Measurements from ENCODE around the gene DCD. TPM values are rescaled to one million over a fixed set of nuclear protein-coding genes. Genes with fewer than 3 reads are reported as not detected.
A peak's percentile ranks its signal among the peaks of the same experiment; 100 is the strongest.

Gene DCD, protein sequence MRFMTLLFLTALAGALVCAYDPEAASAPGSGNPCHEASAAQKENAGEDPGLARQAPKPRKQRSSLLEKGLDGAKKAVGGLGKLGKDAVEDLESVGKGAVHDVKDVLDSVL
- total RNA-seq (ENCODE audit: low replicate concordance): not detected in 2 replicates
- long read RNA-seq: 0 reads

DNA sequence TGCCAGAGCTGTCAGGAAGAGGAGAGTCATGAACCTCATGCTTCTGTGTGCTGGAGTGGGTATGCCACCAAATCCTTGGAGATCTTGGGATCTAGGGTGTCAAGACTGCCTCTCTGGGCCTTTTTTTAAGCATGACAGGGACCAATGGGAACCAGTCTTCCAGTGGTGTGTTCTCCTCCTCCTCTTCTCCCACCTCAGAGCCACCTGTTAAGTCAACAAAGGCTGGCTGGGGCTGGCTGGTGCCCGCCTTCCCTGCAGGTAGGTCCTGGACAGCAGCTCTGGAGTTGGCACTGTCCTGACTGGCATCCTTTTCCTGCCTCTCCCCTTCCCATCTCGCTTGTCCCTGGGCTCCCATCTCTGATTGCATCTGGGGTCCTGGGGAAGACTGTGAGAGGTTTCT, at the start of gene DCD:
Gene DCD (minus strand): TSS at position 101 of the 400 bp plus-strand sequence. CDS start 62 bp downstream, at position 39.
- Mint-ChIP-seq H3K4me1 (ENCODE audit: unreplicated experiment) (no peaks in the 10 kb centered on the region), H3K27me3 (peaks cover 54% of the 10 kb centered on the region), H3K9me3 (no peaks in the 10 kb centered on the region), H3K27ac (no peak within 1 kb of the TSS), H3K36me3 (no peaks in the 10 kb centered on the region), H3K4me3 (no peak within 1 kb of the TSS)
- DNase-seq (ENCODE audit: extremely low spot score, unreplicated experiment): no peak
- TF ChIP-seq, protein P1, sequence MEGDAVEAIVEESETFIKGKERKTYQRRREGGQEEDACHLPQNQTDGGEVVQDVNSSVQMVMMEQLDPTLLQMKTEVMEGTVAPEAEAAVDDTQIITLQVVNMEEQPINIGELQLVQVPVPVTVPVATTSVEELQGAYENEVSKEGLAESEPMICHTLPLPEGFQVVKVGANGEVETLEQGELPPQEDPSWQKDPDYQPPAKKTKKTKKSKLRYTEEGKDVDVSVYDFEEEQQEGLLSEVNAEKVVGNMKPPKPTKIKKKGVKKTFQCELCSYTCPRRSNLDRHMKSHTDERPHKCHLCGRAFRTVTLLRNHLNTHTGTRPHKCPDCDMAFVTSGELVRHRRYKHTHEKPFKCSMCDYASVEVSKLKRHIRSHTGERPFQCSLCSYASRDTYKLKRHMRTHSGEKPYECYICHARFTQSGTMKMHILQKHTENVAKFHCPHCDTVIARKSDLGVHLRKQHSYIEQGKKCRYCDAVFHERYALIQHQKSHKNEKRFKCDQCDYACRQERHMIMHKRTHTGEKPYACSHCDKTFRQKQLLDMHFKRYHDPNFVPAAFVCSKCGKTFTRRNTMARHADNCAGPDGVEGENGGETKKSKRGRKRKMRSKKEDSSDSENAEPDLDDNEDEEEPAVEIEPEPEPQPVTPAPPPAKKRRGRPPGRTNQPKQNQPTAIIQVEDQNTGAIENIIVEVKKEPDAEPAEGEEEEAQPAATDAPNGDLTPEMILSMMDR (conservative IDR thresholded peaks at IDR 0.05): no peak

DNA sequence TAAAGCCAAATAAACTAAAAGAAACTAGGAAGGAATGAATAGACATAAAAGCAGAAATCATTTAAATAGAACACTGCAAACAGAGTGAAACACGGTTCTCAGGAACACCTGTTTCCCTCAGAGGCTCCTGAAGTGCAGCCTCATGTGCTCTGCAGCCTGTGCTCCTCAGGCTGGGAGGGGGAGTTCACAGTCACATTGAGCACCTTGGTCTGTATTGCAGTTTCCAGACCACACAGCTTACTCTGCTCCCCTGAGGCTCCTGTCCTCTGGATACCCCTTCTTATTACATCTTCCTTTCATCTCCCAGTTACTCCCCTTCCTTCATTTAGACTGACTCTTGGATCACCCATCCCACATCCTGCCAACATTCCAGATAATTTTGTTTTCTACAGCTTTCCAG, 49.7 kb upstream of the DCD start:
- Mint-ChIP-seq H3K4me3 (no peak overlapping the region), H3K36me3 (no peaks in the 10 kb centered on the region), H3K27me3 (peaks cover 16% of the 10 kb centered on the region), H3K4me1 (ENCODE audit: unreplicated experiment) (peaks cover 12% of the 10 kb centered on the region), H3K9me3 (no peaks in the 10 kb centered on the region), H3K27ac (no peak overlapping the region)
- TF ChIP-seq, protein P1 (conservative IDR thresholded peaks at IDR 0.05): no peak
- DNase-seq (ENCODE audit: extremely low spot score, unreplicated experiment): no peak

DNA sequence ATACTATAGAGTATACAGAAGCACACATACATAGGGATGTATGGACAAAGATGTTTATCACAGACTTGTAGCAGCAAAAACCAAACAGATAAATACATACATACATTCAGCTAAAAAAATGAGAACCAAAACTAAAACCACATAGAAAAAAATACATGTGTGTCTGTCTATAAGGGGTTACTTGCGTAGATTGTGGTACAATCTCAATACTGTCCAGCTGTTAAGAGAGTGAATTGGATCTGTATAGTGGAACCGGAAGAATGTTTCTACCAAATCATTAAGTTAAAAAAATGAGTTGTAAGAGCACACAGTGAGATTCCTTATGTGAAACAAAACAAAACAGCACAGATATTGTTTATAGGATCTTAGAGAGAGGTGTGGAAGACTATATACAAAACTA, 44.2 kb upstream of the DCD start:
- Mint-ChIP-seq H3K9me3 (peaks cover under 1% of the 10 kb centered on the region), H3K27me3 (peaks cover 19% of the 10 kb centered on the region), H3K4me1 (ENCODE audit: unreplicated experiment) (no peaks in the 10 kb centered on the region), H3K36me3 (no peaks in the 10 kb centered on the region), H3K4me3 (no peak overlapping the region), H3K27ac (no peak overlapping the region)
- DNase-seq (ENCODE audit: extremely low spot score, unreplicated experiment): no peak
- TF ChIP-seq, protein P1 (conservative IDR thresholded peaks at IDR 0.05): no peak

DNA sequence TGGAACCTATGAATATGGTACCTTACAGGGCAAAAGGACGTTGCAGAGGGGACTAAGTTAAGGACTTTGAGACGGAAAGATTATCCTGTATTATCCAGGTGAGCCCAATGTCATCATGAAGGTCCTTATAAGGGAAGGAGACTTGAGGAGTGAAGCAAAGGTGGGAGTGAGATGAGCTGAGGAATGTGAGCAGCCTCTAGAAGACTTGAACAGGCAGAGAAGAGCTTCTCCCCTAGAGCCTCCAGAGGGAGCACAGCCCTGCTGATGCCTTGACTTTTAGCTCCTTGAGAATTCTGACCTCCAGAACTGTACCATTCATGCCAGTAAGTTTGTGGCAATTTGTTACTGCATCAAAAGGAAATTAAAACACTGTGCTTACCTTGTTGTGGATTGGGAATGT, 41.8 kb upstream of the DCD start:
- Mint-ChIP-seq H3K27ac (no peak overlapping the region), H3K4me3 (no peak overlapping the region), H3K4me1 (ENCODE audit: unreplicated experiment) (no peaks in the 10 kb centered on the region), H3K27me3 (peaks cover 25% of the 10 kb centered on the region), H3K9me3 (peaks cover 4% of the 10 kb centered on the region), H3K36me3 (no peaks in the 10 kb centered on the region)
- no peak for DNase-seq (ENCODE audit: extremely low spot score, unreplicated experiment)
- TF ChIP-seq, protein P1 (conservative IDR thresholded peaks at IDR 0.05): peak; percentile 39

DNA sequence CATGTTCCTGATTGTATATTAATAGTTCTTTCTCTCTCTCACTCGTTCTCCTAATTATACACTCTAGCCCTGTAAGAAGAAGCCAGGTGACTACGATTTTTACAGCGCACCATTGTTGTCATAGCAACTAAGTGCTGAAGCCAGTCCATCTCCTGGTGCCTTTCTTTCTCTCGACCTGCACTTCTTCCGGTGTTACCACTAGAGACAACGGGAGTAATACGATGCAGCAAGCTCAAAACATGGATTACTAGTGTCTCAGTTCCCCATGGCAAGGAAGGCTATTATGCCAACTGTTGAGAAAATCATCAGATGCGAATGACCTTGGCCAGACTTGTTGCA, 40.8 kb upstream of the DCD start:
- Mint-ChIP-seq H3K4me1 (ENCODE audit: unreplicated experiment) (peaks cover 2% of the 10 kb centered on the region), H3K27me3 (peaks cover 32% of the 10 kb centered on the region), H3K27ac (no peak overlapping the region), H3K9me3 (peaks cover 4% of the 10 kb centered on the region), H3K4me3 (no peak overlapping the region), H3K36me3 (no peaks in the 10 kb centered on the region)
- DNase-seq (ENCODE audit: extremely low spot score, unreplicated experiment): no peak
- TF ChIP-seq, protein P1 (conservative IDR thresholded peaks at IDR 0.05): no peak

All from type B pancreatic cell (in vitro differentiated cells).